GM12873 (cell line): ENCODE measurements around the gene EEF2K.

Source experiments
- CTCF ChIP-seq: IDR thresholded peaks from 2 replicates; pipeline ENCODE4 v1.5.1; 2012; ENCODE audit warnings: low read depth, mild to moderate bottlenecking, moderate library complexity, low read length, control low read depth; ENCODE audit not compliant: insufficient read depth; ENCODE audit errors: missing control alignments

The EEF2K gene

GRCh38 chr16:22293137-22294106 is 87.3 kb downstream of the EEF2K start:
- no peak for TF ChIP-seq CTCF

- no peak for TF ChIP-seq CTCF
Measured at GRCh38 chr16:22296225-22297113, 90.4 kb downstream of the EEF2K start.

- peak; percentile 85 for TF ChIP-seq CTCF
Measured at GRCh38 chr16:22297114-22297870, 91.2 kb downstream of the EEF2K start, which contains the start of gene POLR3E. TSS of gene POLR3E (plus strand) at chr16:22297409. CDS start at chr16:22302969, 5,560 bp downstream.

- no peak for TF ChIP-seq CTCF
Measured at GRCh38 chr16:22297871-22298733, 92.0 kb downstream of the EEF2K start.

GRCh38 chr16:22299036-22299435 is 93.0 kb downstream of the EEF2K start:
- no peak for TF ChIP-seq CTCF

- peak; percentile 75 for TF ChIP-seq CTCF
Measured at GRCh38 chr16:22300427-22301071, 94.5 kb downstream of the EEF2K start.
